Stimulated activated CD4-positive, alpha-beta T cell treated with anti-CD3 and anti-CD28 coated beads, Interleukin-4, amount 100 ng/mL, for 48 hours (primary cell): Measurements from ENCODE around the gene MRPL52.
"Not testable (repeated sequence)": the region's sequence is repeated elsewhere in the genome, so short reads cannot be mapped to it uniquely, and the experiment has no call there.

ENCODE experiments used
- DNase-seq, 2 donors: peaks; one replicate each; pipeline ENCODE4 v3.0.0-alpha.2; 2020; ENCODE audit warnings: low read depth in 2 of 2

The MRPL52 gene

GRCh38 chr14:22829661-22830442 lies at the start of gene MRPL52:
MRPL52 (plus strand) TSS chr14:22829887; CDS start chr14:22829913, 26 bp downstream.
- peak; percentile 79 to 84 for DNase-seq

GRCh38 chr14:22780105-22780679 lies 49.5 kb upstream of the MRPL52 start:
- no peak for DNase-seq

GRCh38 chr14:22780941-22781300 lies 48.8 kb upstream of the MRPL52 start:
- DNase-seq: no peak

- DNase-seq: no peak
These were observed 48.2 kb upstream of the MRPL52 start for GRCh38 chr14:22781301-22781991.

- DNase-seq: no peak
These were observed 43.0 kb upstream of the MRPL52 start for GRCh38 chr14:22786685-22787084.

GRCh38 chr14:22791301-22791700 lies 38.4 kb upstream of the MRPL52 start:
- DNase-seq: no peak

GRCh38 chr14:22792158-22792557 lies 37.5 kb upstream of the MRPL52 start:
- no peak for DNase-seq

GRCh38 chr14:22793550-22793949 lies 36.1 kb upstream of the MRPL52 start:
- not testable (repeated sequence) for DNase-seq

- no peak for DNase-seq
These were observed 35.7 kb upstream of the MRPL52 start for GRCh38 chr14:22793976-22794375.

GRCh38 chr14:22794551-22794951 lies 35.1 kb upstream of the MRPL52 start:
- DNase-seq: no peak

GRCh38 chr14:22796087-22796707 lies 33.5 kb upstream of the MRPL52 start:
- no peak for DNase-seq

GRCh38 chr14:22797017-22797917 lies 32.4 kb upstream of the MRPL52 start:
- DNase-seq: no peak

GRCh38 chr14:22798528-22798927 lies 31.2 kb upstream of the MRPL52 start:
- no peak for DNase-seq

- no peak for DNase-seq
These were observed 29.3 kb upstream of the MRPL52 start for GRCh38 chr14:22800346-22800745.

- no peak for DNase-seq
These were observed 28.0 kb upstream of the MRPL52 start for GRCh38 chr14:22801716-22802115.

GRCh38 chr14:22802860-22803686 lies 26.6 kb upstream of the MRPL52 start:
- DNase-seq: no peak

GRCh38 chr14:22803687-22803974 lies 26.1 kb upstream of the MRPL52 start:
- DNase-seq: no peak

- not testable (repeated sequence) for DNase-seq
These were observed 24.5 kb upstream of the MRPL52 start for GRCh38 chr14:22805235-22805634.

GRCh38 chr14:22807432-22808087 lies 22.1 kb upstream of the MRPL52 start:
- DNase-seq: no peak
